Brain pericyte (primary cell): ENCODE results near the gene HELZ.
"Not testable (repeated sequence)": the region's sequence is repeated elsewhere in the genome, so short reads cannot be mapped to it uniquely, and the experiment has no call there.

Experiments
- DNase-seq: peaks from one replicate; pipeline ENCODE4 v3.0.0-alpha.2; 2012; ENCODE audit warnings: low read depth, low spot score

HELZ gene

GRCh38 chr17:67148352-67148751, 96.6 kb downstream of the HELZ start:
- no peak for DNase-seq

GRCh38 chr17:67145183-67145805, 99.7 kb downstream of the HELZ start:
- no peak for DNase-seq

GRCh38 chr17:67143318-67143717, 101.7 kb downstream of the HELZ start:
- DNase-seq: no peak

- DNase-seq: not testable (repeated sequence)
Observed at GRCh38 chr17:67142030-67142429, 103.0 kb downstream of the HELZ start.

- no peak for DNase-seq
Observed at GRCh38 chr17:67139784-67140665, 105.0 kb downstream of the HELZ start.

GRCh38 chr17:67139289-67139688, 105.7 kb downstream of the HELZ start:
- DNase-seq: no peak

GRCh38 chr17:67138392-67138791, 106.6 kb downstream of the HELZ start:
- no peak for DNase-seq

GRCh38 chr17:67137860-67138259, 107.1 kb downstream of the HELZ start:
- no peak for DNase-seq

- DNase-seq: no peak
Observed at GRCh38 chr17:67137026-67137370, 108.0 kb downstream of the HELZ start.

GRCh38 chr17:67136191-67137025, 108.6 kb downstream of the HELZ start:
- no peak for DNase-seq

- no peak for DNase-seq
Observed at GRCh38 chr17:67133161-67133560, 111.8 kb downstream of the HELZ start.

- no peak for DNase-seq
Observed at GRCh38 chr17:67132366-67132765, 112.6 kb downstream of the HELZ start.

GRCh38 chr17:67130768-67131167, 114.2 kb downstream of the HELZ start:
- no peak for DNase-seq

GRCh38 chr17:67129283-67129682, 115.7 kb downstream of the HELZ start:
- DNase-seq: no peak

GRCh38 chr17:67128700-67129099, 116.3 kb downstream of the HELZ start:
- no peak for DNase-seq

- no peak for DNase-seq
Observed at GRCh38 chr17:67127925-67128324, 117.1 kb downstream of the HELZ start.

GRCh38 chr17:67126983-67127382, 118.0 kb downstream of the HELZ start:
- DNase-seq: no peak

- not testable (repeated sequence) for DNase-seq
Observed at GRCh38 chr17:67126543-67126942, 118.5 kb downstream of the HELZ start.

GRCh38 chr17:67125924-67126323, 119.1 kb downstream of the HELZ start:
- no peak for DNase-seq

- DNase-seq: no peak
Observed at GRCh38 chr17:67125417-67125816, 119.6 kb downstream of the HELZ start.

- no peak for DNase-seq
Observed at GRCh38 chr17:67124450-67125148, 120.4 kb downstream of the HELZ start.

GRCh38 chr17:67123699-67124098, 121.3 kb downstream of the HELZ start:
- DNase-seq: no peak
